ENCODE data around the gene CYFIP2. TPM values are rescaled to one million over a fixed set of nuclear protein-coding genes. Genes with fewer than 3 reads are reported as not detected.

The CYFIP2 gene
- total RNA-seq, 1 experiment from 2014 or later: 355 TPM

- no peak overlapping the region for H3K9ac ChIP-seq (ENCODE audit: low read length)
- H3K79me2 ChIP-seq (ENCODE audit: low read length): no peaks in the 10 kb centered on the region
- no peak overlapping the region for H3K27ac ChIP-seq (ENCODE audit: low read length)
These were observed 168.2 kb downstream of the CYFIP2 start for GRCh38 chr5:157434096-157434495.

GRCh38 chr5:157443041-157443549 lies 177.2 kb downstream of the CYFIP2 start:
- Histone ChIP-seq H3K9ac (ENCODE audit: low read length) (no peak overlapping the region), H3K27me3 (ENCODE audit: low read length) (no peaks in the 10 kb centered on the region), H3K27ac (ENCODE audit: low read length) (no peak overlapping the region), H3K4me2 (ENCODE audit: low read depth, low read length, poor library complexity, severe bottlenecking) (no peak overlapping the region), H4K20me1 (ENCODE audit: insufficient read depth, low read depth, low read length) (no peaks in the 10 kb centered on the region), H3K4me3 (ENCODE audit: low read length) (no peak overlapping the region), H3K79me2 (ENCODE audit: low read length) (no peaks in the 10 kb centered on the region), H3K4me1 (ENCODE audit: low read length) (no peaks in the 10 kb centered on the region), H3K9me2 (replicated peaks; ENCODE audit: insufficient read depth, low read length) (no peaks in the 10 kb centered on the region), H2AFZ (ENCODE audit: low read length) (no peak overlapping the region), H3K36me3 (ENCODE audit: insufficient read depth, low read length) (no peaks in the 10 kb centered on the region), H3K9me3 (ENCODE audit: low read length) (no peaks in the 10 kb centered on the region)
- DNase-seq: no peak

More at GRCh38 chr5:157434096-157434495, 168.2 kb downstream of the CYFIP2 start:
- Histone ChIP-seq H2AFZ (ENCODE audit: low read length) (no peak overlapping the region), H3K27me3 (ENCODE audit: low read length) (no peaks in the 10 kb centered on the region), H3K4me2 (ENCODE audit: low read depth, low read length, poor library complexity, severe bottlenecking) (no peak overlapping the region), H3K36me3 (ENCODE audit: insufficient read depth, low read length) (no peaks in the 10 kb centered on the region), H3K9me3 (ENCODE audit: low read length) (no peaks in the 10 kb centered on the region), H3K4me1 (ENCODE audit: low read length) (no peaks in the 10 kb centered on the region), H3K9me2 (replicated peaks; ENCODE audit: insufficient read depth, low read length) (no peaks in the 10 kb centered on the region), H4K20me1 (ENCODE audit: insufficient read depth, low read depth, low read length) (no peaks in the 10 kb centered on the region), H3K4me3 (ENCODE audit: low read length) (no peak overlapping the region)
- DNase-seq: no peak

GRCh38 chr5:157444224-157444623 lies 178.3 kb downstream of the CYFIP2 start:
- no peaks in the 10 kb centered on the region for H4K20me1 ChIP-seq (ENCODE audit: insufficient read depth, low read depth, low read length)
- no peak overlapping the region for H3K27ac ChIP-seq (ENCODE audit: low read length)
- peaks cover 2% of the 10 kb centered on the region for H3K4me1 ChIP-seq (ENCODE audit: low read length)
- no peaks in the 10 kb centered on the region for H3K9me3 ChIP-seq (ENCODE audit: low read length)
- H3K27me3 ChIP-seq (ENCODE audit: low read length): no peaks in the 10 kb centered on the region
- no peak overlapping the region for H3K9ac ChIP-seq (ENCODE audit: low read length)
- H3K79me2 ChIP-seq (ENCODE audit: low read length): no peaks in the 10 kb centered on the region
- DNase-seq: no peak
- no peak overlapping the region for H3K4me3 ChIP-seq (ENCODE audit: low read length)
- no peaks in the 10 kb centered on the region for H3K36me3 ChIP-seq (ENCODE audit: insufficient read depth, low read length)
- H3K4me2 ChIP-seq (ENCODE audit: low read depth, low read length, poor library complexity, severe bottlenecking): no peak overlapping the region
- H3K9me2 ChIP-seq (replicated peaks; ENCODE audit: insufficient read depth, low read length): no peaks in the 10 kb centered on the region
- H2AFZ ChIP-seq (ENCODE audit: low read length): no peak overlapping the region

Other genes with a start within 250 kb of the CYFIP2 start
- gene HAVCR1, start 207.0 kb upstream of the CYFIP2 start, total RNA-seq (2014; rRNA removed; shearing (Covaris generic); ENCODE audit: low replicate concordance): not detected in 2 replicates
- 0.22 TPM in 1 of 2 replicates, not detected in the other for gene HAVCR2, start 157.1 kb upstream of the CYFIP2 start, total RNA-seq (2014; rRNA removed; shearing (Covaris generic); ENCODE audit: low replicate concordance)
- gene MED7, start 123.3 kb upstream of the CYFIP2 start, total RNA-seq (2014; rRNA removed; shearing (Covaris generic); ENCODE audit: low replicate concordance): 10.6 and 12.2 TPM in 2 replicates
- gene GARIN3, start 99.9 kb upstream of the CYFIP2 start, total RNA-seq (2014; rRNA removed; shearing (Covaris generic); ENCODE audit: low replicate concordance): not detected in 2 replicates
- 0.25 and 1.3 TPM in 2 replicates for gene ITK, start 85.3 kb upstream of the CYFIP2 start, total RNA-seq (2014; rRNA removed; shearing (Covaris generic); ENCODE audit: low replicate concordance)
- gene NIPAL4, start 194.1 kb downstream of the CYFIP2 start, total RNA-seq (2014; rRNA removed; shearing (Covaris generic); ENCODE audit: low replicate concordance): not detected in 2 replicates

All from Karpas-422 (cell line).